HL-60 (cell line): ENCODE results near the gene NKD2.
"Not testable (repeated sequence)": the region's sequence is repeated elsewhere in the genome, so short reads cannot be mapped to it uniquely, and the experiment has no call there.

ENCODE experiments used
- DNase-seq, 2 experiments: peaks; one replicate each; pipeline ENCODE4 v3.0.0-alpha.2; 2010 to 2020; ENCODE audit warnings: low read depth in 1 of 2, low spot score in 1 of 2
- H3K27ac ChIP-seq: fragments of 250-450 bp; sonication (Bioruptor Pico); replicated peaks from 2 replicates; pipeline ENCODE4 v1.5.1; 2020; ENCODE audit warnings: mild to moderate bottlenecking, moderate library complexity
- H3K27me3 ChIP-seq: fragments of 250-450 bp; sonication (Bioruptor Pico); 2 replicates; pipeline ENCODE4 v1.5.1; 2021; ENCODE audit warnings: mild to moderate bottlenecking, moderate library complexity; ENCODE audit not compliant: insufficient read depth, poor library complexity, severe bottlenecking
- H3K4me3 ChIP-seq: replicated peaks from 2 replicates; pipeline ENCODE4 v1.5.1; 2011; ENCODE audit warnings: mild to moderate bottlenecking, control low read depth, low read length; ENCODE audit not compliant: insufficient read depth
- CTCF ChIP-seq: IDR thresholded peaks from one replicate; pipeline ENCODE4 v1.5.1; 2011; ENCODE audit warnings: low read length, control low read depth, inconsistent platforms; ENCODE audit not compliant: insufficient read depth
- GABPA ChIP-seq: IDR thresholded peaks from 2 replicates; pipeline ENCODE4 v1.6.1; 2012; ENCODE audit warnings: low read depth
- POLR2AphosphoS5 ChIP-seq: IDR thresholded peaks from 2 replicates; pipeline ENCODE4 v1.6.1; 2012; ENCODE audit warnings: low read depth
- REST ChIP-seq: IDR thresholded peaks from 2 replicates; pipeline ENCODE4 v1.6.1; 2012; ENCODE audit warnings: low read depth; ENCODE audit not compliant: insufficient replicate concordance
- SPI1 ChIP-seq: IDR thresholded peaks from 2 replicates; pipeline ENCODE4 v1.6.1; 2012; ENCODE audit warnings: low read depth, mild to moderate bottlenecking, borderline replicate concordance

Gene NKD2

GRCh38 chr5:1000329-1000728 lies 8.3 kb upstream of the NKD2 start:
- H3K27ac ChIP-seq = no peak overlapping the region
- H3K4me3 ChIP-seq = no peak overlapping the region
- no peak for TF ChIP-seq SPI1
- no peak for DNase-seq
- peaks cover 17% of the 10 kb centered on the region for H3K27me3 ChIP-seq

GRCh38 chr5:1000831-1001230 lies 7.8 kb upstream of the NKD2 start:
- H3K27me3 ChIP-seq = peaks cover 21% of the 10 kb centered on the region
- H3K27ac ChIP-seq, H3K4me3 ChIP-seq, DNase-seq: not testable (repeated sequence)

- no peak for DNase-seq
These were observed 7.0 kb upstream of the NKD2 start for GRCh38 chr5:1001406-1002270.

GRCh38 chr5:1002271-1002546 lies 6.4 kb upstream of the NKD2 start:
- TF ChIP-seq POLR2AphosphoS5 = no peak
- TF ChIP-seq SPI1 = no peak
- no peak for TF ChIP-seq CTCF
- no peak for TF ChIP-seq REST
- TF ChIP-seq GABPA = no peak
- Histone ChIP-seq H3K27ac (no peak overlapping the region), H3K27me3 (peaks cover 27% of the 10 kb centered on the region), H3K4me3 (no peak overlapping the region)
- DNase-seq = no peak

More at GRCh38 chr5:1001406-1002270, 7.0 kb upstream of the NKD2 start:
- no peak overlapping the region for H3K4me3 ChIP-seq
- H3K27me3 ChIP-seq = peaks cover 24% of the 10 kb centered on the region
- TF ChIP-seq GABPA (no peak), REST (no peak), CTCF (no peak), SPI1 (no peak), POLR2AphosphoS5 (no peak)
- H3K27ac ChIP-seq = no peak overlapping the region

- Histone ChIP-seq H3K27ac (no peak overlapping the region), H3K27me3 (peaks cover 32% of the 10 kb centered on the region), H3K4me3 (no peak overlapping the region)
- DNase-seq = no peak
- no peak for TF ChIP-seq POLR2AphosphoS5
- TF ChIP-seq SPI1 = no peak
- no peak for TF ChIP-seq CTCF
- no peak for TF ChIP-seq REST
- no peak for TF ChIP-seq GABPA
These were observed 5.8 kb upstream of the NKD2 start for GRCh38 chr5:1002836-1003235.
